OCI-LY7 (cell line): ENCODE results near the gene B9D2. TPM values are rescaled to one million over a fixed set of nuclear protein-coding genes. Genes with fewer than 3 reads are reported as not detected.

Experiments
- BruUV-seq: library from RNA; stranded (reverse); fragments of 400-500 nt; replicated peaks from 2 replicates; lab custom pipeline; 2021; lab: Mats Ljungman, UMichigan
- CTCF ChIA-PET: fragments of 300-600 bp; sonication (Branson Sonifier 250); formaldehyde crosslinking; loops from one replicate; lab custom pipeline; 2022; ENCODE audit warnings: antibody characterized with exemption; ENCODE audit not compliant: unreplicated experiment; lab: Charles Lee
- POLR2A ChIA-PET: fragments of 300-600 bp; sonication (Branson Sonifier 250); formaldehyde crosslinking; loops from one replicate; lab custom pipeline; 2022; ENCODE audit warnings: antibody characterized with exemption; lab: Charles Lee
- DNase-seq: peaks from one replicate; pipeline ENCODE4 v3.0.0-alpha.2; 2015; ENCODE audit warnings: low spot score
- H2AFZ ChIP-seq: fragments of 200-600 bp; sonication (generic), shearing (Covaris generic); 2 replicates; pipeline ENCODE4 v1.6.1; 2014; ENCODE audit warnings: mild to moderate bottlenecking, antibody characterized with exemption, low read length, moderate library complexity
- H3K27ac ChIP-seq: fragments of 200-600 bp; sonication (generic); 2 replicates; pipeline ENCODE4 v1.5.1; 2014; ENCODE audit warnings: mixed run types, low read depth, mild to moderate bottlenecking, moderate library complexity, low read length, inconsistent platforms; ENCODE audit not compliant: poor library complexity, severe bottlenecking
- H3K36me3 ChIP-seq: fragments of 200-600 bp; sonication (generic); 2 replicates; pipeline ENCODE4 v1.6.1; 2014; ENCODE audit warnings: mild to moderate bottlenecking, antibody characterized with exemption, low read length, moderate library complexity, mixed read lengths; ENCODE audit not compliant: insufficient read depth
- H3K4me1 ChIP-seq: fragments of 200-600 bp; sonication (generic); 2 replicates; pipeline ENCODE4 v1.5.1; 2014; ENCODE audit warnings: mild to moderate bottlenecking, low read length; ENCODE audit not compliant: insufficient read depth, poor library complexity, severe bottlenecking
- H3K4me2 ChIP-seq: fragments of 200-600 bp; sonication (generic); 2 replicates; pipeline ENCODE4 v1.6.1; 2014; ENCODE audit warnings: mild to moderate bottlenecking, low read length
- H3K4me3 ChIP-seq: fragments of 200-600 bp; sonication (generic); 2 replicates; pipeline ENCODE4 v1.5.1; 2014; ENCODE audit warnings: mild to moderate bottlenecking, low read depth, low read length; ENCODE audit not compliant: poor library complexity, severe bottlenecking
- H3K79me2 ChIP-seq: fragments of 200-600 bp; sonication (generic); 2 replicates; pipeline ENCODE4 v1.6.1; 2016; ENCODE audit warnings: low read depth, mild to moderate bottlenecking, low read length, moderate library complexity, mixed read lengths; ENCODE audit not compliant: insufficient read depth
- H3K9me2 ChIP-seq: fragments of 200-600 bp; sonication (generic); 2 replicates; pipeline ENCODE4 v1.6.1; 2016; ENCODE audit warnings: mild to moderate bottlenecking, low read length, mixed read lengths; ENCODE audit not compliant: insufficient read depth
- H3K9me3 ChIP-seq: fragments of 200-600 bp; sonication (generic); 2 replicates; pipeline ENCODE4 v1.6.1; 2014; ENCODE audit warnings: mild to moderate bottlenecking, mixed run types, low read length, mixed read lengths
- H4K20me1 ChIP-seq: fragments of 200-600 bp; sonication (generic); 2 replicates; pipeline ENCODE4 v1.6.1; 2014; ENCODE audit warnings: mild to moderate bottlenecking, antibody characterized with exemption, low read length, moderate library complexity, mixed read lengths; ENCODE audit not compliant: insufficient read depth
- CTCF ChIP-seq: fragments of 200-600 bp; sonication (generic); conservative IDR thresholded peaks from 2 replicates; pipeline ENCODE4 v1.5.1; 2014; ENCODE audit warnings: mild to moderate bottlenecking, antibody characterized with exemption, low read length, moderate library complexity, mixed read lengths
- EZH2phosphoT487 ChIP-seq: fragments of 200-600 bp; sonication (generic); IDR thresholded peaks from 2 replicates; pipeline ENCODE4 v1.6.1; 2018; ENCODE audit warnings: low read depth, borderline replicate concordance, mild to moderate bottlenecking, mixed run types, antibody characterized with exemption, low read length, moderate library complexity, mixed read lengths
- intact Hi-C: fragments of 100-400 bp; cut with micrococcal nuclease; formaldehyde crosslinking; loops from one replicate; pipeline ENCODE4 v1.10.0; 2022; ENCODE audit not compliant: unreplicated experiment
- total RNA-seq, 2 experiments: library from RNA; depleted of rRNA in 1 of 2; stranded (reverse); fragments of >200 nt in 1 of 2; shearing (Covaris generic) in 1 of 2; gene quantifications; 2 replicates each; pipeline ENCODE4 v1.2.3, GENCODE V29; 2014 to 2022

Gene B9D2
- total RNA-seq, 2 experiments from 2014 or later, result 3.9 to 5.2 TPM

GRCh38 chr19:41363371-41363752 is 587 bp downstream of the B9D2 start:
- intact Hi-C loops, result no loop called here
- ChIA-PET CTCF (interaction anchor here (0.6 to 1.1 kb wide), 4 partner anchors 8 to 182 kb away, joined by 3 to 4 read pairs (median 4); no protein-coding TSS in a partner anchor), POLR2A (interaction anchor here (0.6 to 2.2 kb wide), 12 partner anchors 8 to 806 kb away, joined by 3 to 8 read pairs (median 4); partner anchors contain the start of gene HNRNPUL1)
- Histone ChIP-seq H3K4me1 (peaks cover 10% of the 10 kb centered on the region), H3K79me2 (peaks cover 16% of the 10 kb centered on the region; the same call in 1 of the 2 replicates), H3K27ac (peak overlapping the region; percentile 87), H3K9me3 (no peaks in the 10 kb centered on the region), H2AFZ (peak overlapping the region; percentile 64), H3K4me3 (peak overlapping the region; percentile 81), H3K9me2 (no peaks in the 10 kb centered on the region), H3K36me3 (no peaks in the 10 kb centered on the region), H4K20me1 (no peaks in the 10 kb centered on the region), H3K4me2 (peak overlapping the region; percentile 91)
- TSS peak; percentile 77 for BruUV-seq
- DNase-seq, result no peak
- TF ChIP-seq EZH2phosphoT487 (no peak), CTCF (no peak)

GRCh38 chr19:41362143-41362847 is 1.7 kb downstream of the B9D2 start:
- intact Hi-C loops, result no loop called here

More at GRCh38 chr19:41362143-41362847, 1.7 kb downstream of the B9D2 start:
- no peak overlapping the region for H2AFZ ChIP-seq
- H3K9me3 ChIP-seq, result no peaks in the 10 kb centered on the region
- POLR2A ChIA-PET, result interaction anchor here (0.6 to 1.1 kb wide), 3 partner anchors 9 to 1176 kb away, joined by 3 to 5 read pairs (median 4); no protein-coding TSS in a partner anchor
- no peak for DNase-seq
- H3K4me2 ChIP-seq, result no peak overlapping the region
- peaks cover 10% of the 10 kb centered on the region for H3K4me1 ChIP-seq
- H3K4me3 ChIP-seq, result no peak overlapping the region
- no peaks in the 10 kb centered on the region for H3K9me2 ChIP-seq
- no peaks in the 10 kb centered on the region for H3K36me3 ChIP-seq
- H3K79me2 ChIP-seq, result peaks cover 16% of the 10 kb centered on the region; the same call in 1 of the 2 replicates
- no peak overlapping the region for H3K27ac ChIP-seq
- no peaks in the 10 kb centered on the region for H4K20me1 ChIP-seq
- TF ChIP-seq EZH2phosphoT487 (no peak), CTCF (no peak)
- BruUV-seq, result no TSS peak
- CTCF ChIA-PET, result no interaction called here
